Measurements from ENCODE around the gene EMP2.

Gene EMP2

DNA sequence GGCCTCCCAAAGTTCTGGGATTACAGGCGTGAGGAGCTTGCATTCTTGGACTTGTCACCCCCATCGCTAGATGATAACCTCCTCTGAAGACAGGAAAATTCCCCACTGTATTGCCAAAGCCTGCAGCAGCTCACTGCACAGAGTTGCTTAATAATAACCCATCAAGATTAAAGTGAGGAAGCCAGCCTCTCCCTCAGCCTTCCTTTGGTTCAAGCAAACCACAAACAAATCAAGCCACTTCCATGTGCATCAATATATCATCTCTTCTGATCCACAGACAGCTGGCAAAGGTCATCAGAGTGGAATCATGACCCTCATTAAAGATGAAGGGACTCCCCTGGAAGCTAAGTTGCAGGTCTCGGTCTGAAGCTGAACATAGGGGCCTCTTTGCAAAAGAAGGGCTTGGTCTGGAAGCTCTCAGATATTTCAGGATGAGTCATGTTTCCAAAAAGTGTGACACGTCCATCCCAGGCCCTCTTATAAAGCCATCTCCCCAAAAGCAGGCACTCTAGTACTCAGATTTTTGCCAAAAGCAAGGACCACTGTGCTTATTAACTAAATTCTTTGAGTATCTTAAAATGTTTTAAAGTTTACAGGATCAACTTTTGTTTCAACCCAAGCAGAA lies 4.8 kb downstream of the EMP2 start (continued):
- TF ChIP-seq, protein P1, sequence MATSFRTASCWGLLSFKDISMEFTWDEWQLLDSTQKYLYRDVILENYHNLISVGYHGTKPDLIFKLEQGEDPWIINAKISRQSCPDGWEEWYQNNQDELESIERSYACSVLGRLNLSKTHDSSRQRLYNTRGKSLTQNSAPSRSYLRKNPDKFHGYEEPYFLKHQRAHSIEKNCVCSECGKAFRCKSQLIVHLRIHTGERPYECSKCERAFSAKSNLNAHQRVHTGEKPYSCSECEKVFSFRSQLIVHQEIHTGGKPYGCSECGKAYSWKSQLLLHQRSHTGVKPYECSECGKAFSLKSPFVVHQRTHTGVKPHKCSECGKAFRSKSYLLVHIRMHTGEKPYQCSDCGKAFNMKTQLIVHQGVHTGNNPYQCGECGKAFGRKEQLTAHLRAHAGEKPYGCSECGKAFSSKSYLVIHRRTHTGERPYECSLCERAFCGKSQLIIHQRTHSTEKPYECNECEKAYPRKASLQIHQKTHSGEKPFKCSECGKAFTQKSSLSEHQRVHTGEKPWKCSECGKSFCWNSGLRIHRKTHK (tag by site-specific recombination; IDR thresholded peaks at IDR 0.05) = no peak
- TF ChIP-seq, protein P2, sequence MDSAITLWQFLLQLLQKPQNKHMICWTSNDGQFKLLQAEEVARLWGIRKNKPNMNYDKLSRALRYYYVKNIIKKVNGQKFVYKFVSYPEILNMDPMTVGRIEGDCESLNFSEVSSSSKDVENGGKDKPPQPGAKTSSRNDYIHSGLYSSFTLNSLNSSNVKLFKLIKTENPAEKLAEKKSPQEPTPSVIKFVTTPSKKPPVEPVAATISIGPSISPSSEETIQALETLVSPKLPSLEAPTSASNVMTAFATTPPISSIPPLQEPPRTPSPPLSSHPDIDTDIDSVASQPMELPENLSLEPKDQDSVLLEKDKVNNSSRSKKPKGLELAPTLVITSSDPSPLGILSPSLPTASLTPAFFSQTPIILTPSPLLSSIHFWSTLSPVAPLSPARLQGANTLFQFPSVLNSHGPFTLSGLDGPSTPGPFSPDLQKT (IDR thresholded peaks at IDR 0.05; ENCODE audit: borderline replicate concordance, low read depth, low read length) = no peak
- TF ChIP-seq ZNF48 (tag by site-specific recombination; IDR thresholded peaks at IDR 0.05) (no peak), ZNF302 (tag by site-specific recombination; IDR thresholded peaks at IDR 0.05; ENCODE audit: low read depth) (no peak), ZNF521 (tag by site-specific recombination; IDR thresholded peaks at IDR 0.05) (no peak)
- TF ChIP-seq, protein P3, sequence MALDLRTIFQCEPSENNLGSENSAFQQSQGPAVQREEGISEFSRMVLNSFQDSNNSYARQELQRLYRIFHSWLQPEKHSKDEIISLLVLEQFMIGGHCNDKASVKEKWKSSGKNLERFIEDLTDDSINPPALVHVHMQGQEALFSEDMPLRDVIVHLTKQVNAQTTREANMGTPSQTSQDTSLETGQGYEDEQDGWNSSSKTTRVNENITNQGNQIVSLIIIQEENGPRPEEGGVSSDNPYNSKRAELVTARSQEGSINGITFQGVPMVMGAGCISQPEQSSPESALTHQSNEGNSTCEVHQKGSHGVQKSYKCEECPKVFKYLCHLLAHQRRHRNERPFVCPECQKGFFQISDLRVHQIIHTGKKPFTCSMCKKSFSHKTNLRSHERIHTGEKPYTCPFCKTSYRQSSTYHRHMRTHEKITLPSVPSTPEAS (tag by site-specific recombination; IDR thresholded peaks at IDR 0.05) = no peak
- TF ChIP-seq, protein P4, sequence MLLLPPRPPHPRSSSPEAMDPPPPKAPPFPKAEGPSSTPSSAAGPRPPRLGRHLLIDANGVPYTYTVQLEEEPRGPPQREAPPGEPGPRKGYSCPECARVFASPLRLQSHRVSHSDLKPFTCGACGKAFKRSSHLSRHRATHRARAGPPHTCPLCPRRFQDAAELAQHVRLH (tag by site-specific recombination; IDR thresholded peaks at IDR 0.05) = no peak
- TF ChIP-seq, protein P5, sequence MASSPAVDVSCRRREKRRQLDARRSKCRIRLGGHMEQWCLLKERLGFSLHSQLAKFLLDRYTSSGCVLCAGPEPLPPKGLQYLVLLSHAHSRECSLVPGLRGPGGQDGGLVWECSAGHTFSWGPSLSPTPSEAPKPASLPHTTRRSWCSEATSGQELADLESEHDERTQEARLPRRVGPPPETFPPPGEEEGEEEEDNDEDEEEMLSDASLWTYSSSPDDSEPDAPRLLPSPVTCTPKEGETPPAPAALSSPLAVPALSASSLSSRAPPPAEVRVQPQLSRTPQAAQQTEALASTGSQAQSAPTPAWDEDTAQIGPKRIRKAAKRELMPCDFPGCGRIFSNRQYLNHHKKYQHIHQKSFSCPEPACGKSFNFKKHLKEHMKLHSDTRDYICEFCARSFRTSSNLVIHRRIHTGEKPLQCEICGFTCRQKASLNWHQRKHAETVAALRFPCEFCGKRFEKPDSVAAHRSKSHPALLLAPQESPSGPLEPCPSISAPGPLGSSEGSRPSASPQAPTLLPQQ (tag by site-specific recombination; IDR thresholded peaks at IDR 0.05) = no peak

DNA sequence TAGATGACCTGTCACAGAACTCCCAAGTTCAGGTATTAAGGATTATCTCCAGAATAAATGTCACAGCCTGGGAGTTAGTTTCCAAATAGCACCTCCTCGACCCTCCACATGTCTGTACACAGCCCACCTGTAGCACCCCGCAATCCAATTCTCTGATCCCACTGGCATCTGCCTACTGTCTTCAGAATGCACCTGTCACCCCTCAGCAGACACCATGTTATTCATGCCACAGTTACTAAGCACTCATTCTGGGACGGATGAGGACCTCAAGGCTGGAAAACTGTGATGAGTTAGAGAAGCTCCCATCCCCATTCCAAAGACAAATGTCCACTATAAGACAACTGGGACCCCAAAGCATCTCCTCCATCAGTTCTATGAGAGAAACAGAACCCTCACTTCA lies 7.8 kb downstream of the EMP2 start:
- Histone ChIP-seq H3K9me3 (ENCODE audit: control insufficient read depth, insufficient read depth, low read depth, low read length) (no peaks in the 10 kb centered on the region), H3K27ac (ENCODE audit: extremely low read depth, low read depth, low read length) (no peak overlapping the region), H3K4me1 (ENCODE audit: control insufficient read depth, insufficient read depth, low read length) (no peaks in the 10 kb centered on the region; the same call in 1 of the 2 replicates), H3K4me3 (ENCODE audit: low read depth, low read length) (no peak overlapping the region), H3K36me3 (ENCODE audit: control insufficient read depth in 2 of 2, insufficient read depth in 1 of 2, low read length in 2 of 2) (peaks cover 0 to 3% of the 10 kb centered on the region in 2 experiments; a peak in 2 of 3 replicates)
- TF ChIP-seq ZNF132 (tag by site-specific recombination; IDR thresholded peaks at IDR 0.05; ENCODE audit: borderline replicate concordance) (no peak), ZNF19 (tag by site-specific recombination; IDR thresholded peaks at IDR 0.05; ENCODE audit: low read depth) (no peak), ZNF341 (tag by site-specific recombination; IDR thresholded peaks at IDR 0.05; ENCODE audit: low read depth) (no peak), ZNF658 (tag by site-specific recombination; IDR thresholded peaks at IDR 0.05) (no peak), ZBTB17 (tag by site-specific recombination; IDR thresholded peaks at IDR 0.05) (no peak), OVOL3 (tag by site-specific recombination; IDR thresholded peaks at IDR 0.05) (no peak)
- TF ChIP-seq, protein P3 (tag by site-specific recombination; IDR thresholded peaks at IDR 0.05) = no peak
- TF ChIP-seq, protein P6, sequence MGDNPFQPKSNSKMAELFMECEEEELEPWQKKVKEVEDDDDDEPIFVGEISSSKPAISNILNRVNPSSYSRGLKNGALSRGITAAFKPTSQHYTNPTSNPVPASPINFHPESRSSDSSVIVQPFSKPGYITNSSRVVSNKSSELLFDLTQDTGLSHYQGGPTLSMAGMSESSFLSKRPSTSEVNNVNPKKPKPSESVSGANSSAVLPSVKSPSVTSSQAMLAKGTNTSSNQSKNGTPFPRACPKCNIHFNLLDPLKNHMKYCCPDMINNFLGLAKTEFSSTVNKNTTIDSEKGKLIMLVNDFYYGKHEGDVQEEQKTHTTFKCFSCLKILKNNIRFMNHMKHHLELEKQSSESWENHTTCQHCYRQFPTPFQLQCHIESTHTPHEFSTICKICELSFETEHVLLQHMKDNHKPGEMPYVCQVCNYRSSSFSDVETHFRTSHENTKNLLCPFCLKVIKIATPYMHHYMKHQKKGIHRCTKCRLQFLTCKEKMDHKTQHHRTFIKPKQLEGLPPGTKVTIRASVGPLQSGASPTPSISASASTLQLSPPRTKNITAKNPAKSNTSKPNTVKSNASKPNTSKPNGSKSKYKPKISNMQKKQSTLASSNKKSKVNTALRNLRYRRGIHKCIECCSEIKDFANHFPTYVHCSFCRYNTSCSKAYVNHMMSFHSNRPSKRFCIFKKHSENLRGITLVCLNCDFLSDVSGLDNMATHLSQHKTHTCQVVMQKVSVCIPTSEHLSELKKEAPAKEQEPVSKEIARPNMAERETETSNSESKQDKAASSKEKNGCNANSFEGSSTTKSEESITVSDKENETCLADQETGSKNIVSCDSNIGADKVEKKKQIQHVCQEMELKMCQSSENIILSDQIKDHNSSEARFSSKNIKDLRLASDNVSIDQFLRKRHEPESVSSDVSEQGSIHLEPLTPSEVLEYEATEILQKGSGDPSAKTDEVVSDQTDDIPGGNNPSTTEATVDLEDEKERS (tag by site-specific recombination; IDR thresholded peaks at IDR 0.05) = no peak
- TF ChIP-seq, protein P7, sequence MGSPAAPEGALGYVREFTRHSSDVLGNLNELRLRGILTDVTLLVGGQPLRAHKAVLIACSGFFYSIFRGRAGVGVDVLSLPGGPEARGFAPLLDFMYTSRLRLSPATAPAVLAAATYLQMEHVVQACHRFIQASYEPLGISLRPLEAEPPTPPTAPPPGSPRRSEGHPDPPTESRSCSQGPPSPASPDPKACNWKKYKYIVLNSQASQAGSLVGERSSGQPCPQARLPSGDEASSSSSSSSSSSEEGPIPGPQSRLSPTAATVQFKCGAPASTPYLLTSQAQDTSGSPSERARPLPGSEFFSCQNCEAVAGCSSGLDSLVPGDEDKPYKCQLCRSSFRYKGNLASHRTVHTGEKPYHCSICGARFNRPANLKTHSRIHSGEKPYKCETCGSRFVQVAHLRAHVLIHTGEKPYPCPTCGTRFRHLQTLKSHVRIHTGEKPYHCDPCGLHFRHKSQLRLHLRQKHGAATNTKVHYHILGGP (tag by site-specific recombination; IDR thresholded peaks at IDR 0.05) = no peak
- TF ChIP-seq, protein P8, sequence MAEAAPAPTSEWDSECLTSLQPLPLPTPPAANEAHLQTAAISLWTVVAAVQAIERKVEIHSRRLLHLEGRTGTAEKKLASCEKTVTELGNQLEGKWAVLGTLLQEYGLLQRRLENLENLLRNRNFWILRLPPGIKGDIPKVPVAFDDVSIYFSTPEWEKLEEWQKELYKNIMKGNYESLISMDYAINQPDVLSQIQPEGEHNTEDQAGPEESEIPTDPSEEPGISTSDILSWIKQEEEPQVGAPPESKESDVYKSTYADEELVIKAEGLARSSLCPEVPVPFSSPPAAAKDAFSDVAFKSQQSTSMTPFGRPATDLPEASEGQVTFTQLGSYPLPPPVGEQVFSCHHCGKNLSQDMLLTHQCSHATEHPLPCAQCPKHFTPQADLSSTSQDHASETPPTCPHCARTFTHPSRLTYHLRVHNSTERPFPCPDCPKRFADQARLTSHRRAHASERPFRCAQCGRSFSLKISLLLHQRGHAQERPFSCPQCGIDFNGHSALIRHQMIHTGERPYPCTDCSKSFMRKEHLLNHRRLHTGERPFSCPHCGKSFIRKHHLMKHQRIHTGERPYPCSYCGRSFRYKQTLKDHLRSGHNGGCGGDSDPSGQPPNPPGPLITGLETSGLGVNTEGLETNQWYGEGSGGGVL (tag by site-specific recombination; IDR thresholded peaks at IDR 0.05) = no peak
- POLR2A ChIA-PET = no interaction called here
- CTCF ChIA-PET = interaction anchor here (0.8 kb wide), 2 partner anchors 13 to 99 kb away, joined by 3 to 5 read pairs; no protein-coding TSS in a partner anchor
